Activated T-helper 1 cell treated with anti-CD3 and anti-CD28 coated beads, Interleukin-12 subunit alpha, Interleukin-12 subunit beta, Interleukin-2, Interleukin-4 antibody, amounts not matched to agents 30 ng/mL and 10 ng/mL and 1 ng/mL, durations not matched to agents 14 hours and 24 hours and 36 hours (primary cell): Measurements from ENCODE around the gene SLC19A1. TPM values are rescaled to one million over a fixed set of nuclear protein-coding genes. Genes with fewer than 3 reads are reported as not detected.

Experiments
- DNase-seq: peaks from one replicate; pipeline ENCODE4 v3.0.0; 2021; ENCODE audit warnings: low spot score
- H3K27ac Mint-ChIP-seq: one replicate; pipeline ENCODE4 v1.8.0; 2021; ENCODE audit warnings: mild to moderate bottlenecking, mixed read lengths
- H3K27me3 Mint-ChIP-seq: one replicate; pipeline ENCODE4 v1.8.0; 2022; ENCODE audit warnings: mild to moderate bottlenecking, moderate library complexity, mixed read lengths; ENCODE audit not compliant: insufficient read depth
- H3K36me3 Mint-ChIP-seq: one replicate; pipeline ENCODE4 v1.8.0; 2021; ENCODE audit warnings: low read depth, mixed read lengths
- H3K4me1 Mint-ChIP-seq: one replicate; pipeline ENCODE4 v1.8.0; 2021; ENCODE audit warnings: low read depth, mixed read lengths
- H3K4me3 Mint-ChIP-seq: one replicate; pipeline ENCODE4 v1.8.0; 2021; ENCODE audit warnings: mild to moderate bottlenecking, moderate library complexity, mixed read lengths
- H3K9me3 Mint-ChIP-seq: one replicate; pipeline ENCODE4 v1.8.0; 2021; ENCODE audit warnings: mixed read lengths
- intact Hi-C: fragments of 100-400 bp; cut with micrococcal nuclease; formaldehyde crosslinking; loops from one replicate; pipeline ENCODE4 v1.15.1; 2024
- total RNA-seq: library from RNA; stranded (reverse); gene quantifications from 2 replicates; pipeline ENCODE4 v1.2.3, GENCODE V29; 2022

Gene SLC19A1
- total RNA-seq, 1 donor from 2014 or later: 105 TPM

GRCh38 chr21:45560106-45561021 lies 18.1 kb upstream of the SLC19A1 start:
- Mint-ChIP-seq H3K27me3 (peaks cover 33% of the 10 kb centered on the region), H3K4me1 (no peaks in the 10 kb centered on the region), H3K36me3 (no peaks in the 10 kb centered on the region), H3K9me3 (no peaks in the 10 kb centered on the region), H3K27ac (peak overlapping the region; percentile 8), H3K4me3 (no peak overlapping the region)
- DNase-seq: no peak
- intact Hi-C loops: no loop called here

DNA sequence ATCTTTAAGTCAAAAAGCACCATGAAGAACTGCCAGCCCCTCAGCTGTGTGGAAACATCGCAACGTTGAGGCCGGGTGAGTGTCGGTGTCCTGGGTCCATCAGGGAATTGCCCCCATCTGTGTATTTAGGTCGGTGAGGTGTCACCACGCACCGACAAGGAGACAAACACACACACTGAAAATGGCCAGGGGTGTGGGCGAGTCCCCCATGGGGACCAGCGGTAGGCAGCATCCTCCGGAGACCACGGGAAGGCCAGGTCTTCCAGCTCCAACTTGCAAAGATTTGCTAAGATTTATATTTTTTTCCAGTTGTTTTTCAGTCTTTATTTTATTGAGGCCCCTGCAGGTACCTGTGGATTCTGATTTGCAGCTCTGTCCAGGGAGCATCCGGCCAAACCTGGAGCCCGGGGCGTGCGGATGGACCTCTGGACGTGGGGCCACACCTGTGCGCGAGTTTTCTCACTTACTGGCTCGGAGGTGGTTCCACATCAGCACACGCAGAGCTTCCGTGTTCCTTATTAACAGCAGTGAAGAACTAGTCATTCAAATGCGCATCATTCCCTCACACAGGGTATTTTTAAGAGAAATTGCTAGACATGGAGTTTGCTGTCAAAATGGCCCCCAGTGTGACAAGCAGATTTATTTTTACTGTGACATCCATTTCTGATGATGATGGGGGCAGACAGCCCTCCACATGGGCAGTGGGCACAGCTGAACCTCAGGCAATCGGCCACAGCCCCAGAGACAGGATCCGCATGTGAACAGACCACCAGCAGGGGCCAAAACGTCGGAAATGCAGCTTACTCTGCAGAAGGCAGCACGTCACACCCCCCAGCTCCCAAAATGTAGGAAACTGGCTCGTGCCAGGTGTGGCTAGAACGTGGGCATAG lies 17.2 kb upstream of the SLC19A1 start:
- no peak for DNase-seq
- Mint-ChIP-seq H3K9me3 (no peaks in the 10 kb centered on the region), H3K4me1 (no peaks in the 10 kb centered on the region), H3K27ac (no peak overlapping the region), H3K27me3 (peaks cover 30% of the 10 kb centered on the region), H3K4me3 (no peak overlapping the region), H3K36me3 (no peaks in the 10 kb centered on the region)
- intact Hi-C loops: no loop called here

- no peaks in the 10 kb centered on the region for H3K4me1 Mint-ChIP-seq
- H3K36me3 Mint-ChIP-seq: no peaks in the 10 kb centered on the region
- intact Hi-C loops: no loop called here
- no peak overlapping the region for H3K4me3 Mint-ChIP-seq
- no peak for DNase-seq
- peak overlapping the region; percentile 50 for H3K27ac Mint-ChIP-seq
- H3K9me3 Mint-ChIP-seq: no peaks in the 10 kb centered on the region
- H3K27me3 Mint-ChIP-seq: peaks cover 19% of the 10 kb centered on the region
Measured at GRCh38 chr21:45558044-45558721, 15.9 kb upstream of the SLC19A1 start.

DNA sequence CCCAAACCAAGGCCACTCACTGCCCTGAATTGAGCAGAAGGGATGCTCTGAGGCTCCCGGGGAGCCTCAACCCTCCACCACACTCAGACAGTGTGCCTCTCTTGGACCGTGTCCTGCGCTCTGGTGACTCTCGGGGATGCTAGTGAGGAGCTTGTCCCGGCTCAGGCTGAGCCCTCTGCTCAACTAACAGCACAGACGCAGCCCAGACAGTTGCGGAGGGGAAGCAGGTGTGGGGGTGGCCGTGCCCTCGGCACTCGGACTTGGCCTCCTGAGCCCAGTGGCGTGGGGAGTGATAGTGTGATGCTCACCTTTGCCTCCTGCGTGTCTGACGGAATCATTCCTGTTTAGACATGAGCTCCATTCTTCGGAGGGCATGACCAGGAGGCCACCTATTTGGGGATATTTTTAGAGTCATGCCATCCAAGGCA lies 15.4 kb upstream of the SLC19A1 start:
- Mint-ChIP-seq H3K9me3 (no peaks in the 10 kb centered on the region), H3K36me3 (no peaks in the 10 kb centered on the region), H3K27ac (no peak overlapping the region), H3K27me3 (peaks cover 15% of the 10 kb centered on the region), H3K4me1 (no peaks in the 10 kb centered on the region), H3K4me3 (no peak overlapping the region)
- intact Hi-C loops: no loop called here
- no peak for DNase-seq

DNA sequence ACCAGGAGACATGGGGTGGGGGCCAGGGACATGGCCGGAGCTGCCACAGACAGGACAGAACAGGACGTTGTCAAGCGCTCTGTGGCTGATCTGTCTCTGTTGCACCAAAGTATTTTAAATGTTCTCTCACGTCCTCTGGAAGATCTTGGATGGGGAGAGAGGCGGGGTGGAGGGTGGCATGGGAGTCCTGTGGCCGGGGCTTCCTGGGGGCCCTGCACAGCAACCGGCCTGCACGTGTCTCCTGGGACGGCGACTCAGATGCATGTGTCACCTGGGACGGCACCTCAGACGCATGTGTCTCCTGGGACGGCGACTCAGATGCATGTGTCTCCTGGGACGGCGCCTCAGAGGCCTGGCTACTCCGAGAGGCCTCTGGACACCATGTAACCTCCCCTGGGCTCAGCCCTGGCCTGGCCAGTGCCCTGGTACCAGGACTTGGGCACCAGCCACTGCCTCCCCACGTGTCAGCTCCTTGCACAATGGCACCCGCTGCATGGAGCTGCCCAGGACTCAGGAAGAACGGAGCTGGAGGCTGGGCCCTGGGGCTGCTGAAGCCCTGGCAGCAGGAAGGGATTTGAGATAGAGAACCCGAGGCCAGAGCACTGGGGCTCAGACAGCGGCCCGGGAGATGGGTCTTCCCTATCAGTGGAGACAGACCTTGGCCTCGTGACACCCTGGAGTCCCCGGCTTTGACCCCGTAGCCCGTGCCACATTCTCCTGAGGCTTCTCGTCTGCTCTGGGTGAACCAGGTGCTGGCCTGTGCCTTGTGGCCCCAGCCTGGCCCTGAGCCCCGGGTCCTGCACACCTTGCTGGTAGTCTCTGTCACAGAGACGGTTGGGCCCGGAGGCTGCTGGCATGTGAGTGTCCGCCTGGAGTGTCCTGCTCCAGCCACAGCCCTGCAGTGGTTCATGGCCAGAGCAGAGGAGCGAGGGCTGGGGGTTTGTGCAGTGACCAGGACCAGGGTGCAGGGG lies 14.7 kb upstream of the SLC19A1 start:
- H3K4me3 Mint-ChIP-seq: no peak overlapping the region
- no peaks in the 10 kb centered on the region for H3K9me3 Mint-ChIP-seq
- intact Hi-C loops: loop anchor here (1.0 kb wide), 2 partner anchors 39 to 263 kb away; no protein-coding TSS in a partner anchor
- DNase-seq: no peak
- peaks cover 3% of the 10 kb centered on the region for H3K4me1 Mint-ChIP-seq
- H3K27me3 Mint-ChIP-seq: peaks cover 9% of the 10 kb centered on the region
- H3K27ac Mint-ChIP-seq: no peak overlapping the region
- peaks cover under 1% of the 10 kb centered on the region for H3K36me3 Mint-ChIP-seq

DNA sequence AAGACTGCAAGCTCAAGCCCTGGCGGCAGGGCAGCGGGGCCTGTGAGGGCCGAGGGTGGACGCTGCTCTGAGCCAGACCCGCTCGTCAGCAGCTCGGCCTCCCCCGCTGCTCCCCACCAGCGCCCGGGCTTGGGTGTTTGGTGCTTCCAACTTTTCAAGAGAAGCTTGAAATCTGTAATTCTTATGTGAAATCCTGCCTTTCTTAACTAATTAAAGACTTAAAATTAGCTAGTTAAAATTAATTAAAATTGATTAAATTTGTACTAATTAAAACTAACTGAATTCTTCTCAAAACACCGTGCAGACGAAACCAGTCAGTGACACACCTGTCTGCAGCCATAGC lies 14.0 kb upstream of the SLC19A1 start:
- H3K4me1 Mint-ChIP-seq: peaks cover 9% of the 10 kb centered on the region
- H3K27me3 Mint-ChIP-seq: peaks cover 9% of the 10 kb centered on the region
- peak overlapping the region; percentile 23 for H3K27ac Mint-ChIP-seq
- intact Hi-C loops: loop anchor here (1.0 kb wide), 2 partner anchors 40 to 264 kb away; no protein-coding TSS in a partner anchor
- no peak overlapping the region for H3K4me3 Mint-ChIP-seq
- H3K36me3 Mint-ChIP-seq: peaks cover 3% of the 10 kb centered on the region
- H3K9me3 Mint-ChIP-seq: no peaks in the 10 kb centered on the region
- DNase-seq: no peak

DNA sequence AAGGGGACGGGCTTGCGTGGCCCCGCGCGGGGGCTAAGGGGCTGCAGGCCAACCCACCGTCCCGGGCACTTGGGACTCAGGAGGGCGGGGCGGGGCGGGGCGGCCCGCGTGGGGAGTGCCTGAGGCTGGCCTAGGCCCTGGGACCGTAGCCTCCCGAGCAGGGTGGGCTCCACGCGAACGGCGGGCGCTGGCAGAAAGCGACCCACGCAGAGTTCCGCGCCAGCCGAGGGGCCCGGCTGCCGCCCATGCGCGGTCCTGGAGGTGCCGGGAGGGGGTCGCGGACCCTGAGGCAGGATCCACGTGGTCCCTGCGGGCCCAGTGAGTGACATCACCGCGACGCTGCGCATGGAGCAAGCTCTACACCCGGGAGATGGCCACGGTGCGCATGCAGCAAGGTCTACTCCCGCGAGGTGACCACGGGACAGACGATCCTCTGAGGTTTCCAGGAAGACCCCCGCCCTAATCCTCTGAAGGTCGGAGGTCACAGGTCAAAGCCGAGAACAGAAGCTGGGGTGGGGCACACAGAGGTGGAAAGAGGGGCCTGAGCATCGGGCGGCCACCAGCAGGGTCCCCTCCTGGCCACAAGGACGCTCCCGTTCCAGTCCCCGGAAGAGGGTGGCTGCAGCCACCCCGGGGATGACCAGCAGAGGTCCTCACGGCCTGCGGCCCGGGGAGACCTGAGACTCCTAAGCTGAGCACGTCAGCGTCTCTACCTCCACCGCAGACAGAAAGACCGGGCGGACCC lies 13.5 kb upstream of the SLC19A1 start:
- peaks cover 3% of the 10 kb centered on the region for H3K36me3 Mint-ChIP-seq
- peaks cover 15% of the 10 kb centered on the region for H3K4me1 Mint-ChIP-seq
- peak overlapping the region; percentile 23 for H3K27ac Mint-ChIP-seq
- no peaks in the 10 kb centered on the region for H3K9me3 Mint-ChIP-seq
- DNase-seq: peak; percentile 42
- peak overlapping the region; percentile 22 for H3K4me3 Mint-ChIP-seq
- H3K27me3 Mint-ChIP-seq: peaks cover 6% of the 10 kb centered on the region
- intact Hi-C loops: loop anchor here (1.0 kb wide), 2 partner anchors 41 to 265 kb away; no protein-coding TSS in a partner anchor

GRCh38 chr21:45555251-45555556 lies 13.0 kb upstream of the SLC19A1 start:
- intact Hi-C loops: no loop called here
- Mint-ChIP-seq H3K4me3 (no peak overlapping the region), H3K9me3 (no peaks in the 10 kb centered on the region), H3K4me1 (peaks cover 20% of the 10 kb centered on the region), H3K36me3 (peaks cover 3% of the 10 kb centered on the region), H3K27ac (no peak overlapping the region), H3K27me3 (peaks cover 3% of the 10 kb centered on the region)
- DNase-seq: no peak

DNA sequence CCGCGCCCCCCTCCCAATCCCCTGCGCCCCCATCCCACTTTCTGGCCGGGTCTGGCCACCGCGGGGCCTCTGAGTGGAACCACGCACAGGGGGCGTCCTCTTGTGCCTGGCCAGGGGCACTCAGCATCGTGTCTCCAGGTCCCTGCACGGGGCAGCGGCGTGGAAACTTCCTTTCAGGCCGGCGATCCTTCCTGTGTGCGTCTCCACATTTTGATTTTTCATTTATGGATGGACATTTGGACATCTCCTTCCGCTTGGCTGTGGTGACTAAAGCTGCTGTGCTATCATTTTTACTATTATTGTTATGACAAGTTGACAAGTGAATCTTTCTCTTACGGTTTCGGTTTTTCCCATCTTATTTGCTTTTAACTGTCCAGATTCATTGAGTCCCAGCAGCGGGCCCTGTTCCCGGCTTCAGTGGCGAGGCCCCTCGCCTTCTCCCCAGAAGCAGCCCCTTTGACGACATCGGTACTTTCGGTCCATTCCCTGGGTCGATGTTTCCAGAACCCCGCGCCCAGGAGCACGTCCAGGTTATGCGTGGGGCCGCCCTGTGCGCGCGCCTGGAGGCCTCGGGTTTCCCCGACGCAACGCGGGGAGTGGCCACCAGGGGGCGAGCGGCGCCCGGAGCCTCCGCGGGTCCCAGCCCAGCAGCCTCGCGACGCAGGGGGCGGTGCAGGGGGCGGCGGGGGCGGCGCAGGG lies 12.4 kb upstream of the SLC19A1 start:
- Mint-ChIP-seq H3K4me1 (peaks cover 22% of the 10 kb centered on the region), H3K4me3 (peak overlapping the region; percentile 91), H3K27me3 (peaks cover 3% of the 10 kb centered on the region), H3K9me3 (no peaks in the 10 kb centered on the region), H3K36me3 (peaks cover 3% of the 10 kb centered on the region), H3K27ac (peak overlapping the region; percentile 93)
- DNase-seq: peak; percentile 88
- intact Hi-C loops: loop anchor here (1.0 kb wide), 2 partner anchors 38 to 89 kb away; partner anchors contain the start of gene PCBP3

- Mint-ChIP-seq H3K9me3 (no peaks in the 10 kb centered on the region), H3K27me3 (no peaks in the 10 kb centered on the region), H3K4me3 (peak overlapping the region; percentile 11), H3K27ac (peak overlapping the region; percentile 63), H3K36me3 (peaks cover 3% of the 10 kb centered on the region), H3K4me1 (peaks cover 29% of the 10 kb centered on the region)
- intact Hi-C loops: no loop called here
- no peak for DNase-seq
Measured at GRCh38 chr21:45552696-45553391, 10.6 kb upstream of the SLC19A1 start.
